ENCODE results near the gene ADSS2. TPM values are rescaled to one million over a fixed set of nuclear protein-coding genes. Genes with fewer than 3 reads are reported as not detected.

ADSS2 gene
- total and polyA plus RNA-seq, 2 donors (not counting 3 experiments of a cell fraction or from before 2014, with no cell fraction given) = 35.5 to 90.6 TPM

- CTCF ChIA-PET = interaction anchor here (1.2 to 2.8 kb wide), 2 partner anchors 16 to 17 kb away, joined by 4 to 8 read pairs; no protein-coding TSS in a partner anchor
- Histone ChIP-seq H3K9me3 (replicated peaks; ENCODE audit: control insufficient read depth, insufficient read depth, low read length) (no peaks in the 10 kb centered on the region), H3K79me2 (ENCODE audit: control insufficient read depth, insufficient read depth, low read length) (peaks cover 51% of the 10 kb centered on the region), H4K20me1 (replicated peaks; ENCODE audit: control insufficient read depth, extremely low read depth, insufficient read depth, low read length) (no peaks in the 10 kb centered on the region), H3K9me1 (replicated peaks; ENCODE audit: control insufficient read depth, extremely low read depth, insufficient read depth, low read length) (no peaks in the 10 kb centered on the region), H3K9ac (replicated peaks; ENCODE audit: extremely low read depth, insufficient read depth, low read length) (no peak overlapping the region), H2AFZ (ENCODE audit: low read depth, low read length) (no peak overlapping the region), H3K4me3 (replicated peaks in 1 of 3; ENCODE audit: insufficient read depth in 1 of 3, low read depth in 1 of 3, low read length in 3 of 3) (no peak overlapping the region), H3K27ac (ENCODE audit: insufficient read depth, low read depth, low read length) (no peak overlapping the region), H3K4me2 (ENCODE audit: insufficient read depth, low read length) (no peak overlapping the region), H3K4me1 (ENCODE audit: control insufficient read depth, extremely low read depth, insufficient read depth, low read length) (peaks cover 23% of the 10 kb centered on the region), H3K27me3 (ENCODE audit: control insufficient read depth in 2 of 2, insufficient read depth in 2 of 2, low read length in 2 of 2) (no peaks in the 10 kb centered on the region), H3K36me3 (ENCODE audit: control insufficient read depth in 2 of 2, extremely low read depth in 1 of 2, insufficient read depth in 2 of 2, low read length in 2 of 2) (peaks cover 12 to 13% of the 10 kb centered on the region in 2 experiments)
- no TSS peak for BruUV-seq (replicated peaks)
- TF ChIP-seq GATA2 (IDR thresholded peaks at IDR 0.05; ENCODE audit: insufficient read depth, insufficient read length, low read depth, low read length) (no peak), POLR2AphosphoS5 (IDR thresholded peaks at IDR 0.05; ENCODE audit: insufficient read depth, low read depth, low read length) (no peak), EZH2 (IDR thresholded peaks at IDR 0.05; ENCODE audit: borderline replicate concordance, low read depth, low read length, severe bottlenecking) (no peak), JUN (IDR thresholded peaks at IDR 0.05; ENCODE audit: borderline replicate concordance, insufficient read depth, insufficient read length, low read depth) (no peak), MAX (IDR thresholded peaks at IDR 0.05; ENCODE audit: insufficient read depth, insufficient read length) (no peak), FOS (IDR thresholded peaks at IDR 0.05; ENCODE audit: borderline replicate concordance, insufficient read depth, low read length) (no peak), MYC (IDR thresholded peaks at IDR 0.05; ENCODE audit: low read depth, low read length) (no peak), POLR2A (IDR thresholded peaks at IDR 0.05; ENCODE audit: low read depth, low read length) (no peak)
- TF ChIP-seq, protein P1, sequence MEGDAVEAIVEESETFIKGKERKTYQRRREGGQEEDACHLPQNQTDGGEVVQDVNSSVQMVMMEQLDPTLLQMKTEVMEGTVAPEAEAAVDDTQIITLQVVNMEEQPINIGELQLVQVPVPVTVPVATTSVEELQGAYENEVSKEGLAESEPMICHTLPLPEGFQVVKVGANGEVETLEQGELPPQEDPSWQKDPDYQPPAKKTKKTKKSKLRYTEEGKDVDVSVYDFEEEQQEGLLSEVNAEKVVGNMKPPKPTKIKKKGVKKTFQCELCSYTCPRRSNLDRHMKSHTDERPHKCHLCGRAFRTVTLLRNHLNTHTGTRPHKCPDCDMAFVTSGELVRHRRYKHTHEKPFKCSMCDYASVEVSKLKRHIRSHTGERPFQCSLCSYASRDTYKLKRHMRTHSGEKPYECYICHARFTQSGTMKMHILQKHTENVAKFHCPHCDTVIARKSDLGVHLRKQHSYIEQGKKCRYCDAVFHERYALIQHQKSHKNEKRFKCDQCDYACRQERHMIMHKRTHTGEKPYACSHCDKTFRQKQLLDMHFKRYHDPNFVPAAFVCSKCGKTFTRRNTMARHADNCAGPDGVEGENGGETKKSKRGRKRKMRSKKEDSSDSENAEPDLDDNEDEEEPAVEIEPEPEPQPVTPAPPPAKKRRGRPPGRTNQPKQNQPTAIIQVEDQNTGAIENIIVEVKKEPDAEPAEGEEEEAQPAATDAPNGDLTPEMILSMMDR (IDR thresholded peaks at IDR 0.05; ENCODE audit: extremely low read depth in 1 of 2, insufficient read depth in 1 of 2, low read depth in 1 of 2, low read length in 2 of 2) = no peak
- intact Hi-C loops (cut with micrococcal nuclease) (no loop called here), dilution Hi-C loops (cut with MboI; ENCODE audit: extremely low pct_ligation_motif_present, low sequenced_read_pairs) (no loop called here)
- POLR2A ChIA-PET = no interaction called here
- FAIRE-seq (no peak), DNase-seq (ENCODE audit: low read depth, low spot score) (no peak)
Measured at GRCh38 chr1:244431166-244431565, 20.5 kb downstream of the ADSS2 start.
